ENCODE data around the gene KIFAP3. TPM values are rescaled to one million over a fixed set of nuclear protein-coding genes. Genes with fewer than 3 reads are reported as not detected.

Gene KIFAP3
- total RNA-seq, 2 donors from 2014 or later, result 17.1 to 37.3 TPM

DNA sequence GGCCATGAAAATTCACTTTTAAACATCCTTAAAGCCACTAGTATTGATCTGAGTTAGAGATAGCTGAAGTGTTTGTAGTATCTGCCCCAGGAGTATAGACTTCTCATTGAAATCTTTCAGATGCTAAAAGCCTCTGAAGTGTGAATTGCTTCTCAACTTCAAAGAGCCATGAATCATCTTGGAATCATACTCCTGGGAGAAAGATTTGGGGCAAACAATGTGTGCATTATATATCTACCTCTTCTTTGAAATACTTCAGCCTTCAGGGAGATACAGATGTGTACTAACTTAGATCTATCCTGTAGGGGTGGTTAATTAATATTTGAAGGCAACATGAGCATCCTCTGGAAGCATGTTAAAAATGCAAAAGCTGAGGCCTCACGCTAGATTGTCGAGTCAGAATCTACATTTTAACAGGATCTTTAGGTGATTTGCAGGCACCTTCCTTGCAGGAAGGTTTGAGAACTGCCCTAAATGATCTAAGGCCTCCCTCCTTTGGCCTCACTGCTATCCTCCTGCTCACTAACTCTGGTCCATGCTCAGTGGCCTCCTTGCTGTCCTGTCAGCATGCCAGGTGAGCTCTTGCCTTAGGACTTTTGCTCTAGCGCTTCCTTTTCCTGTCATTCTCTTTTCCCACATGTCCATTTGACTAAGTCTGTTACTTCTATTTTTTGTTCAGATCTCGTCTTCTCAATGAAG is 174.8 kb downstream of the KIFAP3 start:
- TF ChIP-seq, protein P1, sequence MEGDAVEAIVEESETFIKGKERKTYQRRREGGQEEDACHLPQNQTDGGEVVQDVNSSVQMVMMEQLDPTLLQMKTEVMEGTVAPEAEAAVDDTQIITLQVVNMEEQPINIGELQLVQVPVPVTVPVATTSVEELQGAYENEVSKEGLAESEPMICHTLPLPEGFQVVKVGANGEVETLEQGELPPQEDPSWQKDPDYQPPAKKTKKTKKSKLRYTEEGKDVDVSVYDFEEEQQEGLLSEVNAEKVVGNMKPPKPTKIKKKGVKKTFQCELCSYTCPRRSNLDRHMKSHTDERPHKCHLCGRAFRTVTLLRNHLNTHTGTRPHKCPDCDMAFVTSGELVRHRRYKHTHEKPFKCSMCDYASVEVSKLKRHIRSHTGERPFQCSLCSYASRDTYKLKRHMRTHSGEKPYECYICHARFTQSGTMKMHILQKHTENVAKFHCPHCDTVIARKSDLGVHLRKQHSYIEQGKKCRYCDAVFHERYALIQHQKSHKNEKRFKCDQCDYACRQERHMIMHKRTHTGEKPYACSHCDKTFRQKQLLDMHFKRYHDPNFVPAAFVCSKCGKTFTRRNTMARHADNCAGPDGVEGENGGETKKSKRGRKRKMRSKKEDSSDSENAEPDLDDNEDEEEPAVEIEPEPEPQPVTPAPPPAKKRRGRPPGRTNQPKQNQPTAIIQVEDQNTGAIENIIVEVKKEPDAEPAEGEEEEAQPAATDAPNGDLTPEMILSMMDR (IDR thresholded peaks at IDR 0.05), result no peak
- TF ChIP-seq POLR2AphosphoS5 (IDR thresholded peaks at IDR 0.05) (no peak), POLR2A (IDR thresholded peaks at IDR 0.05) (no peak)
- intact Hi-C loops (cut with DNase I), result no loop called here
- H3K4me3 ChIP-seq, result no peak overlapping the region
- no peaks in the 10 kb centered on the region for H3K27me3 ChIP-seq (replicated peaks; ENCODE audit: insufficient read depth)
- 61% methylated on average over 4 of the region's 4 CpGs for WGBS
- H3K4me1 ChIP-seq (replicated peaks), result peaks cover under 1% of the 10 kb centered on the region
- H3K27ac ChIP-seq, result no peak overlapping the region
- H3K36me3 ChIP-seq, result no peaks in the 10 kb centered on the region
- DNase-seq (ENCODE audit: low spot score), result no peak
- H3K9me3 ChIP-seq, result no peaks in the 10 kb centered on the region

DNA sequence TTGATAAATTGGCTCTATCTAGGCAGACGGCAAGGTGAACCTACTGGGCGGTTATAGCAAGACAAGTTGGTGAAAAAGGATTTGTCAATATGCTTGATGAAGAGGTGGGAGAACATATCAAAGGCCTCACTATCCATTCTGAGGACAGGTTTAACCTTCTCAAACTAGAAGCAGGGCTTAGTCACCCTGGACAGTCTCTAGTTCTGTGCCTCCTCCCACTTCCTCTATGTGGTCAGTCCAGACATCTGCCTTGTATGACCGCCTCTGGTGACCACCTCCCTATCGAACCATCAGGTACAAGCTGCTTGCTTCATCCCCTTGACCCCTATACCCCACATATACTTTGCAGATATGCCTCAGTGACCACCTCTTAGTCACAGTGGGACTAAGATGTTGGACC is 178.5 kb downstream of the KIFAP3 start:
- intact Hi-C loops (cut with DNase I), result no loop called here

DNA sequence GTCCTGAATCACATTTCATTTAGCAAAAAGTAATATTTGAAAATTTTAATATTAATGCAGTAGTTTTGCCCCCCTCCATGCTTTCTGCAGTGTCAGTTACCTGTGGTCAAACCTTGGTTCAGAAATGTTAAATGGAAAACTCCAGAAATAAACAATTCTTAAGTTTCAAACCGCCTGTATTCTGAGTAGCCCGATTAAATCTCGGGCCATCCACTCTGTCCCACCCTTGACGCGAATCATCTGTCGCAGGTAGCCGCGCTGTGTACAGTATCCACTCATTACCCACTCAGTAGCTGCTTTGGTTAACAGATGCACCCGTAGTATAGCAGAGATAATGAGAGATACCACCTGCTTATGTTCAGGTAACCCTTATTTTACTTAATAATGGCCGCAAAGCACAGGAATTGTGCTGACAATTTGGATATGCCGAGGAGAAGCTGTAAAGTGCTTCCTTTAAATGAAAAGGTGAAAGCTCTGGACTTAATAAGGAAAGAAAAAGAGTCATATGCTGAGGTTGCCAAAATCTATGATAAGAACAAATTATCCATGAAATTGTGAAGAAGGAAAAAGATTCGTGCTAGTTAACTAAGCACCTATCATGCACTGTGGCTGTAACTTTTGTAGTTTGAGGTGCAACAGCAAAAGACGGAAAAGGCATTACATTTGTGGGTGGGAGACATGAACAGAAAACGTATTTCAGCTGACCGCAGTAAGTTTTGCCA is 179.9 kb downstream of the KIFAP3 start:
- no peaks in the 10 kb centered on the region for H3K27me3 ChIP-seq (replicated peaks; ENCODE audit: insufficient read depth)
- no peak for DNase-seq (ENCODE audit: low spot score)
- WGBS, result 31% methylated on average over 15 of the region's 15 CpGs
- no peaks in the 10 kb centered on the region for H3K9me3 ChIP-seq
- H3K27ac ChIP-seq, result peak overlapping the region; percentile 96 to 97
- peaks cover 12% of the 10 kb centered on the region for H3K4me1 ChIP-seq (replicated peaks)
- TF ChIP-seq, protein P1 (IDR thresholded peaks at IDR 0.05), result no peak
- no peak for TF ChIP-seq POLR2AphosphoS5 (IDR thresholded peaks at IDR 0.05)
- TF ChIP-seq POLR2A (IDR thresholded peaks at IDR 0.05), result no peak
- H3K36me3 ChIP-seq, result no peaks in the 10 kb centered on the region
- intact Hi-C loops (cut with DNase I), result no loop called here
- peak overlapping the region; percentile 91 to 99 for H3K4me3 ChIP-seq

More for the DNA sequence above, 178.5 kb downstream of the KIFAP3 start:
- no peaks in the 10 kb centered on the region for H3K27me3 ChIP-seq (replicated peaks; ENCODE audit: insufficient read depth)
- WGBS, result 91% methylated on average over 4 of the region's 4 CpGs
- H3K4me1 ChIP-seq (replicated peaks), result peaks cover 10% of the 10 kb centered on the region
- H3K27ac ChIP-seq, result no peak overlapping the region
- no peak for DNase-seq (ENCODE audit: low spot score)
- TF ChIP-seq POLR2AphosphoS5 (IDR thresholded peaks at IDR 0.05) (no peak), POLR2A (IDR thresholded peaks at IDR 0.05) (no peak)
- TF ChIP-seq, protein P1 (IDR thresholded peaks at IDR 0.05), result no peak
- H3K4me3 ChIP-seq, result no peak overlapping the region
- no peaks in the 10 kb centered on the region for H3K9me3 ChIP-seq
- H3K36me3 ChIP-seq, result no peaks in the 10 kb centered on the region

DNA sequence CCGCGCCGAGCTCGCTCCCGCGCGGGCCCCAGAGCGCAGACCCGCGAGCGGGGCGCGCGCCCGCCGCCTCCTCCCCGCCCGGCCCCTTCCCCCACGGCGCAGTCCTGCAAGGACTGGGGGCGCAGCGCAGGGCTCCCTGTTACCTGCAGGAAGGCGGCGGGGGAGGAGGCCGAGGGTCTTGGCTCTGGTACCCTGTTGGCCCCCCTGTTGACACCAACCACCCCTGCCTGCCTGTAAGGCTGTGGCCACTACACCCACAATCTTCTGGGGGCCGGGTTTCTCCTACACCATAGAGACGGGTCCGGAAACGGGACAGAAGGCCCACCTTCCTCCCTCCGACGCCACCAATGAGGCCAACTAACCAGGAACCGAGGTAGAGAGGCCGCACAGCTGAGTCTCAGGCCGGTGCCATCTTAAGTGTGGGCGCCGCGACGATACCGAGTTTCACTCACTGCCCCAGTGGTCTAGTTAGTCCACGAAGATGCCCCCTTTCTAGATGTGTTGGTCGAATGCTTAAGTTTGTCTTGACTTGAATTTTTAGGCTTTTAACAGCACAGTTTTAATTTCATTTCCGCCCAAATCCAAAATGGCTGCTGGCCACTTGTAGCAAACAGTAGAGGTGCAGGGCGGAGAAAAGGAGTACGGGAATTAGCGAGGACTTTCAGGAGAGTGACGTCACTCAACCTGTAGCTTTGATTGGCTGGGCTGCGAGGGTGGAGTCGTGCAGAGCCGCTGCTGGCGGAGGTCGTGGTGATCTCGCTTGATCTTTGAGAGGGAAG is 180.7 kb downstream of the KIFAP3 start, which contains the start of gene SCYL3:
Gene SCYL3 (minus strand): TSS at position 252 of the 779 bp plus-strand sequence. CDS start 5,056 bp downstream, outside the sequence.
- intact Hi-C loops (cut with DNase I), result no loop called here

More for the DNA sequence above, 180.7 kb downstream of the KIFAP3 start, which contains the start of gene SCYL3:
- Histone ChIP-seq H3K27me3 (replicated peaks; ENCODE audit: insufficient read depth) (no peaks in the 10 kb centered on the region), H3K4me3 (peak within 1 kb of the TSS; percentile 91 to 99), H3K9me3 (no peaks in the 10 kb centered on the region), H3K4me1 (replicated peaks) (peaks cover 12% of the 10 kb centered on the region), H3K27ac (peak within 1 kb of the TSS; percentile 96 to 97), H3K36me3 (no peaks in the 10 kb centered on the region)
- peak; percentile 96 for DNase-seq (ENCODE audit: low spot score)
- 1% methylated on average over 32 of the region's 52 CpGs for WGBS
- TF ChIP-seq, protein P1 (IDR thresholded peaks at IDR 0.05), result no peak
- TF ChIP-seq POLR2A (IDR thresholded peaks at IDR 0.05) (peak; percentile 62), POLR2AphosphoS5 (IDR thresholded peaks at IDR 0.05) (peak; percentile 88)

Data from prostate gland (tissue), 2 donors.